GM23338 (cell line): ENCODE measurements around the gene MAGEA3. TPM values are rescaled to one million over a fixed set of nuclear protein-coding genes. Genes with fewer than 3 reads are reported as not detected.

Experiments
- ATAC-seq: fragments of 200-7000 bp; cut with Tn5 transposase; 3 replicates; pipeline ENCODE4 v1.9.1; 2020
- DNase-seq: peaks from one replicate; pipeline ENCODE4 v3.0.0-alpha.2; 2015; ENCODE audit warnings: low spot score
- H2AFZ ChIP-seq: fragments of 200-600 bp; sonication (generic); 2 replicates; pipeline ENCODE4 v1.8.0; 2016; ENCODE audit warnings: antibody characterized with exemption, mild to moderate bottlenecking, moderate library complexity
- H3F3A ChIP-seq: fragments of 200-600 bp; sonication (generic); replicated peaks from 2 replicates; pipeline ENCODE4 v1.8.0; 2017; ENCODE audit warnings: antibody characterized with exemption, mixed run types, low read depth
- H3K27ac ChIP-seq: fragments of 200-600 bp; sonication (generic); 2 replicates; pipeline ENCODE4 v1.6.1; 2016; ENCODE audit warnings: low read depth
- H3K27me3 ChIP-seq: fragments of 200-600 bp; sonication (generic); 2 replicates; pipeline ENCODE4 v1.8.0; 2016; ENCODE audit warnings: mild to moderate bottlenecking, mixed run types, moderate library complexity; ENCODE audit not compliant: insufficient read depth
- H3K36me3 ChIP-seq: fragments of 200-600 bp; sonication (generic); 2 replicates; pipeline ENCODE4 v1.8.0; 2016; ENCODE audit warnings: mild to moderate bottlenecking; ENCODE audit not compliant: insufficient read depth
- H3K4me1 ChIP-seq: fragments of 200-600 bp; sonication (generic); 2 replicates; pipeline ENCODE4 v1.8.0; 2016; ENCODE audit warnings: mild to moderate bottlenecking, moderate library complexity; ENCODE audit not compliant: insufficient read depth
- H3K4me2 ChIP-seq: fragments of 200-600 bp; sonication (generic); 2 replicates; pipeline ENCODE4 v1.7.1; 2017; ENCODE audit warnings: mixed run types
- H3K4me3 ChIP-seq: fragments of 200-600 bp; sonication (generic); 2 replicates; pipeline ENCODE4 v1.6.1; 2016; ENCODE audit warnings: mixed run types
- H3K79me2 ChIP-seq: fragments of 200-600 bp; sonication (generic); replicated peaks from 2 replicates; pipeline ENCODE4 v1.8.0; 2017; ENCODE audit warnings: mild to moderate bottlenecking; ENCODE audit not compliant: insufficient read depth
- H3K9me2 ChIP-seq: fragments of 200-600 bp; sonication (generic); 2 replicates; pipeline ENCODE4 v1.8.0; 2017; ENCODE audit not compliant: insufficient read depth
- H4K20me1 ChIP-seq: fragments of 200-600 bp; sonication (generic); replicated peaks from 2 replicates; pipeline ENCODE4 v1.8.0; 2017; ENCODE audit warnings: mild to moderate bottlenecking; ENCODE audit not compliant: insufficient read depth
- H3K27ac Mint-ChIP-seq: 2 replicates; pipeline ENCODE4 v1.8.0; 2020; ENCODE audit warnings: inconsistent platforms, mild to moderate bottlenecking, moderate library complexity, mixed read lengths
- H3K27me3 Mint-ChIP-seq: 3 replicates; pipeline ENCODE4 v1.8.0; 2022; ENCODE audit warnings: low read depth, mild to moderate bottlenecking, moderate library complexity, mixed read lengths, inconsistent platforms; ENCODE audit not compliant: insufficient read depth, poor library complexity
- H3K36me3 Mint-ChIP-seq: 3 replicates; pipeline ENCODE4 v1.8.0; 2021; ENCODE audit warnings: low read depth, mild to moderate bottlenecking, inconsistent platforms, moderate library complexity, mixed read lengths
- H3K4me1 Mint-ChIP-seq: 3 replicates; pipeline ENCODE4 v1.8.0; 2020; ENCODE audit warnings: mild to moderate bottlenecking, inconsistent platforms, mixed read lengths
- H3K4me3 Mint-ChIP-seq: 3 replicates; pipeline ENCODE4 v1.8.0; 2021; ENCODE audit warnings: moderate library complexity, mild to moderate bottlenecking, inconsistent platforms, mixed read lengths
- H3K9me3 Mint-ChIP-seq: 3 replicates; pipeline ENCODE4 v1.8.0; 2020; ENCODE audit warnings: moderate library complexity, mild to moderate bottlenecking, inconsistent platforms, mixed read lengths
- CREB1 ChIP-seq: fragments of 250-450 bp; sonication (Bioruptor Pico); IDR thresholded peaks from 2 replicates; pipeline ENCODE4 v1.5.0; 2020; ENCODE audit warnings: low read depth, mild to moderate bottlenecking, moderate library complexity
- ETS1 ChIP-seq: IDR thresholded peaks from 2 replicates; pipeline ENCODE4 v1.6.1; 2016; ENCODE audit warnings: antibody characterized with exemption
- JUNB ChIP-seq: IDR thresholded peaks from one replicate; pipeline ENCODE4 v1.6.1; 2016; ENCODE audit warnings: antibody characterized with exemption; ENCODE audit not compliant: unreplicated experiment
- POLR2AphosphoS5 ChIP-seq: IDR thresholded peaks from 2 replicates; pipeline ENCODE4 v1.6.1; 2016; ENCODE audit warnings: antibody characterized with exemption, low read depth
- REST ChIP-seq: IDR thresholded peaks from one replicate; pipeline ENCODE4 v1.6.1; 2018; ENCODE audit warnings: antibody characterized with exemption; ENCODE audit not compliant: unreplicated experiment
- ZNF114 ChIP-seq: fragments of 250-450 bp; sonication (Bioruptor Pico); IDR thresholded peaks from 2 replicates; pipeline ENCODE4 v1.5.0; 2020; ENCODE audit warnings: mild to moderate bottlenecking, moderate library complexity
- ZNF331 ChIP-seq: fragments of 250-450 bp; sonication (Bioruptor Pico); IDR thresholded peaks from 2 replicates; pipeline ENCODE4 v1.5.0; 2020; ENCODE audit warnings: low read depth, mild to moderate bottlenecking, moderate library complexity
- ZNF462 ChIP-seq: fragments of 250-450 bp; sonication (Bioruptor Pico); IDR thresholded peaks from 2 replicates; pipeline ENCODE4 v1.5.0; 2020; ENCODE audit warnings: mild to moderate bottlenecking, moderate library complexity
- polyA plus RNA-seq: library from polyadenylated mRNA; unstranded; fragments of >200 nt; fragmentation: Nextera tagmentation; extraction: Ambion mirVana; gene quantifications from 2 replicates; pipeline ENCODE4 v1.2.1, GENCODE V29; 2016
- total RNA-seq: library from RNA; depleted of rRNA; stranded (reverse); fragments of >200 nt; shearing (Covaris generic); gene quantifications from 2 replicates; pipeline ENCODE4 v1.2.3, GENCODE V29; 2014

MAGEA3 gene
- total and polyA plus RNA-seq, 2 experiments from 2014 or later = 0.39 TPM; not detected in 1

GRCh38 chrX:152652060-152652459 lies 46.5 kb upstream of the MAGEA3 start (continued):
- TF ChIP-seq ZNF462 (no peak), CREB1 (no peak), ZNF114 (CRISPR knock-in tag) (no peak)

- Histone ChIP-seq H3F3A (no peaks in the 10 kb centered on the region), H3K4me1 (no peaks in the 10 kb centered on the region)
- H3K27me3 Mint-ChIP-seq = no peaks in the 10 kb centered on the region
Measured at GRCh38 chrX:152652467-152652866, 46.1 kb upstream of the MAGEA3 start.

More at GRCh38 chrX:152652467-152652866, 46.1 kb upstream of the MAGEA3 start:
- no peak overlapping the region for H3K27ac ChIP-seq
- no peaks in the 10 kb centered on the region for H3K79me2 ChIP-seq
- Mint-ChIP-seq H3K4me1 (no peaks in the 10 kb centered on the region), H3K4me3 (no peak overlapping the region), H3K36me3 (peaks cover 43% of the 10 kb centered on the region), H3K27ac (no peak overlapping the region), H3K9me3 (no peaks in the 10 kb centered on the region)
- H3K27me3 ChIP-seq = no peaks in the 10 kb centered on the region
- no peaks in the 10 kb centered on the region for H3K36me3 ChIP-seq
- no peak overlapping the region for H3K4me3 ChIP-seq
- no peaks in the 10 kb centered on the region for H4K20me1 ChIP-seq
- TF ChIP-seq ZNF331 (CRISPR knock-in tag) (no peak), ZNF114 (CRISPR knock-in tag) (no peak), CREB1 (no peak), ETS1 (no peak), JUNB (no peak), POLR2AphosphoS5 (no peak), REST (no peak)
- DNase-seq (no peak), ATAC-seq (no peak)
- H3K4me2 ChIP-seq = no peak overlapping the region
- H2AFZ ChIP-seq = no peak overlapping the region
- H3K9me2 ChIP-seq = no peaks in the 10 kb centered on the region
